ENCODE results near the gene YARS2.

- TF ChIP-seq CTCF (IDR thresholded peaks at IDR 0.05) (no peak), POLR2A (IDR thresholded peaks at IDR 0.05) (no peak)
These were observed 57.4 kb downstream of the YARS2 start for GRCh38 chr12:32698285-32698684.

All from heart left ventricle (tissue), 13 donors.